Smooth muscle cell (in vitro differentiated cells): ENCODE measurements around the gene SAPCD1. TPM values are rescaled to one million over a fixed set of nuclear protein-coding genes. Genes with fewer than 3 reads are reported as not detected.
A peak's percentile ranks its signal among the peaks of the same experiment; 100 is the strongest.

Source experiments
- DNase-seq: peaks from one replicate; lab custom pipeline; 2025; ENCODE audit not compliant: unreplicated experiment; lab: John Stamatoyannopoulos, UW
- H2AFZ ChIP-seq: fragments of 200-600 bp; sonication (generic); 2 replicates; pipeline ENCODE4 v1.6.0; 2016; ENCODE audit warnings: antibody characterized with exemption, low read depth, mild to moderate bottlenecking
- H3F3A ChIP-seq: fragments of 200-600 bp; sonication (generic); 2 replicates; pipeline ENCODE4 v1.6.0; 2017; ENCODE audit warnings: antibody characterized with exemption, low read depth
- H3K27ac ChIP-seq: fragments of 200-600 bp; sonication (generic); 2 replicates; pipeline ENCODE4 v1.5.1; 2016; ENCODE audit warnings: low read depth, mild to moderate bottlenecking
- H3K27me3 ChIP-seq: fragments of 200-600 bp; sonication (generic); 2 replicates; pipeline ENCODE4 v1.6.1; 2016; ENCODE audit warnings: low read depth, mild to moderate bottlenecking
- H3K36me3 ChIP-seq: fragments of 200-600 bp; sonication (generic); 2 replicates; pipeline ENCODE4 v1.5.1; 2016; ENCODE audit warnings: low read depth
- H3K4me1 ChIP-seq: fragments of 200-600 bp; sonication (generic); 2 replicates; pipeline ENCODE4 v1.5.1; 2016; ENCODE audit warnings: low read depth
- H3K4me2 ChIP-seq: fragments of 200-600 bp; sonication (generic); 2 replicates; pipeline ENCODE4 v1.6.0; 2016; ENCODE audit warnings: mild to moderate bottlenecking
- H3K4me3 ChIP-seq: fragments of 200-600 bp; sonication (generic); 2 replicates; pipeline ENCODE4 v1.5.1; 2016; ENCODE audit warnings: mild to moderate bottlenecking
- H3K79me2 ChIP-seq: fragments of 200-600 bp; sonication (generic); 2 replicates; pipeline ENCODE4 v1.6.0; 2016; ENCODE audit warnings: low read depth, mild to moderate bottlenecking
- H3K9ac ChIP-seq: fragments of 200-600 bp; sonication (generic); 2 replicates; pipeline ENCODE4 v1.6.0; 2016; ENCODE audit warnings: low read depth
- H3K9me3 ChIP-seq: fragments of 200-600 bp; sonication (generic); replicated peaks from 2 replicates; pipeline ENCODE4 v1.5.1; 2016; ENCODE audit warnings: low read depth
- H4K20me1 ChIP-seq: fragments of 200-600 bp; sonication (generic); 2 replicates; pipeline ENCODE4 v1.6.0; 2016; ENCODE audit warnings: low read depth
- WGBS: methylation state at CpG from one replicate; pipeline ENCODE4 v1.1.7; 2016; ENCODE audit warnings: low lambda C conversion rate; 5-methylcytosine and 5-hydroxymethylcytosine counted together
- polyA plus RNA-seq: library from polyadenylated mRNA; unstranded; fragments of >200 nt; fragmentation: Nextera tagmentation; extraction: Ambion mirVana; gene quantifications from 2 replicates; pipeline ENCODE4 v1.2.1, GENCODE V29; 2016
- total RNA-seq: library from RNA; depleted of rRNA; stranded (reverse); fragments of >200 nt; gene quantifications from 2 replicates; pipeline ENCODE4 v1.2.3, GENCODE V29; 2014
- TF ChIP-seq, protein P1 (sequence below): fragments of 200-600 bp; sonication (generic); IDR thresholded peaks from 2 replicates; pipeline ENCODE4 v1.5.1; 2017; ENCODE audit warnings: borderline replicate concordance, mild to moderate bottlenecking, antibody characterized with exemption; ENCODE audit not compliant: insufficient read depth, poor library complexity, severe bottlenecking

SAPCD1 gene
- total and polyA plus RNA-seq, 2 experiments from 2014 or later = 1.4 TPM; not detected in 1

DNA sequence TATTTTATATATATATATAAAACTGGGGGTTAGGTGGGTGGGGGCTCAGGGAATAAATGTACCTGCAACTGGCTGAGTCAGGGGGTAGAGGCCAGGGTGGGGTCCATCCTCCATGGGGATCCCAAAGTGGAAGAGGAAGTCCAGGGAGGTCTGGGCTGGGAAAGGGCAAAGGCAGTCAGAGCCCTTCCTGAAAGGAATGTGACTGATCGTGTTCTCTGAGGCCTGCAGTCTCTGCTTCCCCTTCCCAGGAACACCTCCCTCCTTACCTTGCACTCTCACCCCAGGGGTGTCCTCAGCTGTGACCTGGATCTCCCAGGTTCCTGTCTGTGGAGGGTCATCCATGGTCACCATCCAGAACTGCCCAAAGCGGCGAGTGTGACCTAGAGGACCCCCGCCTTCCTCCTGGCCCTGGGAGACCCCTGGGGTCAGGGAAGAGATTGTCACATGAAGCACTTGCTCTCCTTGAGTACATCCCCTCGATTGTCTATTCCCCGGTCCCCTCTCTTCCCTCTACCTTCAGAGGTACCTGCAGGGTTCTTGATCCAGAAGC lies 4.7 kb downstream of the SAPCD1 start:
- Histone ChIP-seq H3K79me2 (no peaks in the 10 kb centered on the region), H3K36me3 (no peaks in the 10 kb centered on the region), H3K4me1 (peaks cover 13% of the 10 kb centered on the region), H3K4me2 (no peak overlapping the region), H3K27me3 (no peaks in the 10 kb centered on the region), H2AFZ (no peak overlapping the region), H4K20me1 (no peaks in the 10 kb centered on the region), H3K9me3 (no peaks in the 10 kb centered on the region), H3K4me3 (no peak overlapping the region), H3F3A (no peaks in the 10 kb centered on the region), H3K27ac (no peak overlapping the region), H3K9ac (no peak overlapping the region)
- DNase-seq = no peak
- WGBS = 83% methylated on average over 6 of the region's 6 CpGs
- TF ChIP-seq, protein P1, sequence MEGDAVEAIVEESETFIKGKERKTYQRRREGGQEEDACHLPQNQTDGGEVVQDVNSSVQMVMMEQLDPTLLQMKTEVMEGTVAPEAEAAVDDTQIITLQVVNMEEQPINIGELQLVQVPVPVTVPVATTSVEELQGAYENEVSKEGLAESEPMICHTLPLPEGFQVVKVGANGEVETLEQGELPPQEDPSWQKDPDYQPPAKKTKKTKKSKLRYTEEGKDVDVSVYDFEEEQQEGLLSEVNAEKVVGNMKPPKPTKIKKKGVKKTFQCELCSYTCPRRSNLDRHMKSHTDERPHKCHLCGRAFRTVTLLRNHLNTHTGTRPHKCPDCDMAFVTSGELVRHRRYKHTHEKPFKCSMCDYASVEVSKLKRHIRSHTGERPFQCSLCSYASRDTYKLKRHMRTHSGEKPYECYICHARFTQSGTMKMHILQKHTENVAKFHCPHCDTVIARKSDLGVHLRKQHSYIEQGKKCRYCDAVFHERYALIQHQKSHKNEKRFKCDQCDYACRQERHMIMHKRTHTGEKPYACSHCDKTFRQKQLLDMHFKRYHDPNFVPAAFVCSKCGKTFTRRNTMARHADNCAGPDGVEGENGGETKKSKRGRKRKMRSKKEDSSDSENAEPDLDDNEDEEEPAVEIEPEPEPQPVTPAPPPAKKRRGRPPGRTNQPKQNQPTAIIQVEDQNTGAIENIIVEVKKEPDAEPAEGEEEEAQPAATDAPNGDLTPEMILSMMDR = no peak

DNA sequence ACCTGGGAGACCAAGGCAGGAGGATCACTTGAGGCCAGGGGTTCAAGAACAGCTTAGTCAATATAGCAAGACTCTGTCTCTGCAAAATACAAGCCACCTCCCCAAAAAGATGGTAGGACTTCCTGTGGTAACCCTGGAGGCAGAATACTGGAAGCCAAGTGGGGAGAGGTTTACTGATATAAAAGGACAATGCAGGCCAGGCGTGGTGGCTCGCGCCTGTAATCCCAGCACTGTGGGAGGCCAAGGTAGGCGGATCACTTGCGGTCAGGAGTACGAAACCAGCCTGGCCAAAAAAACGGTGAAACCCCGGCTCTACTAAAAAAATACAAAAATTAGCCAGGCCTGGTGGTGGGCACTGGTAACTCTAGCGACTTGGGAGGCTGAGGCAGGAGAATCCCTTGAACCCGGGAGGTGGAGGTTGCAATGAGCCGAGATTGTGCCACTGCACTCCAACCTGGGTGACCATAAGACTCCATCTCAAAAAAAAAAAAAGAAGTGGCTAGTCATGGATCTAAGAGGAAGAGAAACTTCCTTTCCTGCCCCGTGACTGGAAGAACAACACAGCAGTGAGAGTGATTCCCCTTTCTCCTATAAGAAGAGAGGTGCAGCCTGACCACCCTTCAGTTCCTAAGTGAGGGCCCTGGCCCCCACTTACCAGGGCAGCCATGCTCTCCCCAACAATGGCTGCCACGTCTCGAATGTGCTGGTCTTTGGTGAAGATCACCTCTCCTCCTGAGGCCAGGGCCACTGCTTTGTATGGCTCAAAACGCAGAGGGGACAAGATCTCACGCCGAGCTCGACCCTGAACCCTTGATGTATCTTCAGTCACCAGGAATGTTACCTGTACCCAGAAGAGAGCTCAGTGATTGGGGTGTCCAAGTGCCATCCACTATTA lies 6.2 kb downstream of the SAPCD1 start:
- Histone ChIP-seq H3K27ac (no peak overlapping the region), H3K4me3 (no peak overlapping the region), H2AFZ (no peak overlapping the region), H3K9ac (no peak overlapping the region), H3K27me3 (no peaks in the 10 kb centered on the region), H4K20me1 (no peaks in the 10 kb centered on the region), H3F3A (no peaks in the 10 kb centered on the region), H3K9me3 (no peaks in the 10 kb centered on the region), H3K36me3 (no peaks in the 10 kb centered on the region), H3K79me2 (no peaks in the 10 kb centered on the region), H3K4me1 (peaks cover 4% of the 10 kb centered on the region), H3K4me2 (no peak overlapping the region)
- TF ChIP-seq, protein P1 = no peak
- no peak for DNase-seq
- WGBS = 93% methylated on average over 18 of the region's 18 CpGs

DNA sequence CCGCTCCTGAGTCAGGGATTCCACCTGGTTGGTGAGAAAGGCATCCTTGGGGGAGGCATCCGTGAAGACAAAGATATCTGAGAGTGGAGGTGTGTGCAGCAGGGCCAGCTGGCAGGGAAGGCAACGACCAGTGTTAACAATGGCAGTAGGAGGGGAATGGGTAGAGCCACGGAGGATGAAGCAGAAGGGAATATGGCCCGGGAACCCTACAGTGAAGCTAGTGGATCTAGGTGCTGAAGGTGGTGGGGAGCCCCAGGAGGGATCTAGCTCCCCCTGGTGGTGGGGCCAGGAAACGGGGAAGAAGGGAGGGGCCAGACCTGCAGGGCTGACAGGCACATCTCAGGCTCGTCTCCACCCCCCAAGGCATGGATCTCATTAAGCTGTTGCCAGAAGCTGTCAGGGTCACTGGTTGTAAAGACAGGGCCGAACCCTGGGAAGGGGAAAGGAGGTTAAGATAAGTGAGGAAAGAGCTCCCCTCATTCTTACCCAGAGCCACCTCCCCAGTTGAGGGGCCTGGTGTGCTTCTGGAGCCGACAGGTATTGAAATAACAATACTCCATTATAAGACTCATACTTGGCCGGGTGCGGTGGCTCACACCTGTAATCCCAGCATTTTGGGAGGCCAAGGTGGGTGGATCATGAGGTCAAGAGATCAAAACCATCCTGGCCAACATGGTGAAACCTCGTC lies 7.4 kb downstream of the SAPCD1 start:
- Histone ChIP-seq H3K36me3 (no peaks in the 10 kb centered on the region), H3K4me3 (no peak overlapping the region), H2AFZ (no peak overlapping the region), H3K9ac (no peak overlapping the region), H3K4me1 (no peaks in the 10 kb centered on the region), H3K27ac (no peak overlapping the region), H3K4me2 (no peak overlapping the region), H3K79me2 (no peaks in the 10 kb centered on the region), H3F3A (no peaks in the 10 kb centered on the region), H3K9me3 (no peaks in the 10 kb centered on the region), H4K20me1 (no peaks in the 10 kb centered on the region), H3K27me3 (no peaks in the 10 kb centered on the region)
- TF ChIP-seq, protein P1 = peak; percentile 64
- DNase-seq = no peak
- 70% methylated on average over 12 of the region's 12 CpGs for WGBS
